PFSK-1 (cell line): Measurements from ENCODE around the gene PTGER1.

Source experiments
- FOXP2 ChIP-seq: optimal IDR thresholded peaks from 2 replicates; pipeline ENCODE3; 2011; ENCODE audit warnings: borderline replicate concordance, control low read depth, inconsistent platforms; ENCODE audit not compliant: insufficient read depth; ENCODE audit errors: extremely low read length, extremely low read depth
- POLR2AphosphoS5 ChIP-seq: IDR thresholded peaks from 2 replicates; pipeline ENCODE4 v1.6.1; 2012; ENCODE audit warnings: low read depth, mild to moderate bottlenecking, control low read depth, low read length, moderate library complexity
- REST ChIP-seq, 2 experiments: IDR thresholded peaks; 2 replicates each; pipeline versions ENCODE4 v1.6.1 to v1.8.0; 2011 to 2012; ENCODE audit warnings: low read depth in 2 of 2, low read length in 2 of 2, control low read depth in 1 of 2, inconsistent platforms in 1 of 2, mild to moderate bottlenecking in 1 of 2, moderate library complexity in 1 of 2; ENCODE audit not compliant: insufficient read depth in 1 of 2
- SIN3A ChIP-seq: IDR thresholded peaks from 2 replicates; pipeline ENCODE4 v1.6.1; 2012; ENCODE audit warnings: mild to moderate bottlenecking, low read length, moderate library complexity, borderline replicate concordance; ENCODE audit not compliant: insufficient read depth
- TAF1 ChIP-seq: IDR thresholded peaks from 2 replicates; pipeline ENCODE4 v1.6.1; 2012; ENCODE audit warnings: low read length, control low read depth, borderline replicate concordance; ENCODE audit not compliant: insufficient read depth

The PTGER1 gene

GRCh38 chr19:14450876-14451275 is 24.3 kb downstream of the PTGER1 start:
- no peak for TF ChIP-seq POLR2AphosphoS5

GRCh38 chr19:14450168-14450874 is 24.8 kb downstream of the PTGER1 start:
- TF ChIP-seq SIN3A (no peak), POLR2AphosphoS5 (no peak), TAF1 (no peak), REST (IDR thresholded peaks at IDR 0.05; ENCODE audit: insufficient read depth in 1 of 2, low read depth in 2 of 2, low read length in 2 of 2) (no peak), FOXP2 (no peak)

DNA sequence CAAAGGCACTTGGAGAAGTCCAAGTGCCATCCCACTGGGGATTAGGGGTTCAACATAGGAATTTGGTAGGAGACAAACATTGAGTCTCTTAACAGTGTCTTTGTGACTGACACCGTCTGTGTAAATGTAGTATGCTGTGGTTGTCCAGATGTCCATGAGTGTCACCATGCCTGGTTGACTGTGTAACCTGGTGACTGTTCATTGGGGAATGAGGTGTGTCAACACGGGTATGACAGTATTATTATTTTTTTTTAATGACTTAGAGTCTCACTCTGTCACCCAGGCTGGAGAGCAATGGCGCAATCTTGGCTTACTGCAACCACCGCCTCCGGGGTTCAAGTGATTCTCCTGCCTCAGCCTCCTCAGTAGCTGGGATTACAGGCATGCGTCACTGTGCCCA is 25.8 kb downstream of the PTGER1 start:
- TF ChIP-seq REST (IDR thresholded peaks at IDR 0.05; ENCODE audit: insufficient read depth in 1 of 2, low read depth in 2 of 2, low read length in 2 of 2) (no peak), FOXP2 (no peak), SIN3A (no peak), POLR2AphosphoS5 (no peak), TAF1 (no peak)

GRCh38 chr19:14446336-14447036 is 28.7 kb downstream of the PTGER1 start:
- TF ChIP-seq POLR2AphosphoS5 (no peak), TAF1 (no peak), REST (IDR thresholded peaks at IDR 0.05; ENCODE audit: insufficient read depth in 1 of 2, low read depth in 2 of 2, low read length in 2 of 2) (no peak), FOXP2 (no peak), SIN3A (no peak)

DNA sequence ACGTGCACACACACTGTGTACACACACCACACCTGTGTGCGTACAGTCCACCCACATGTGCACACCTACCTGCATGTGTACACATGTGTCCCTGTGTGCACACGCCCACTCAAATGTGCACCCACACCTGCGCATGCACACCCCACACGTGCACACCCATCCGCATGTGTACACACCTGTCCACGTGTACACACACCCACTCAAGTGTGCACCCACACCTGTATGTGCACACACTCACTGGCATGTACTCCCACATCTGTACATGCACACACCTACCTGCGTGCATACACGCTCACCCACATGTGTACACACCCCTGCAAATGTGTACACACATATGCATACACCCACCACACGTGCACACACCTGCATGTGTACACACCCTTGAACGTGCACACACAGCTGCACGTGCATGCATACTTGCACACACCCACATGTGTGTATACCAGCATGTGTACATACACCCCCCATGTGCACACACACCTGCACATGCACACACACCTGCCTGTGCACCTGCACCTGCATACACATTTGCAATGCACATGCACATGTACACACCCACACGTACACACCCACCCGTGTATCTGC is 31.4 kb downstream of the PTGER1 start:
- no peak for TF ChIP-seq POLR2AphosphoS5
- TF ChIP-seq TAF1: no peak
- TF ChIP-seq REST (IDR thresholded peaks at IDR 0.05; ENCODE audit: insufficient read depth in 1 of 2, low read depth in 2 of 2, low read length in 2 of 2): no peak
- TF ChIP-seq SIN3A: no peak
